ENCODE measurements around the gene TOMM70.

DNA sequence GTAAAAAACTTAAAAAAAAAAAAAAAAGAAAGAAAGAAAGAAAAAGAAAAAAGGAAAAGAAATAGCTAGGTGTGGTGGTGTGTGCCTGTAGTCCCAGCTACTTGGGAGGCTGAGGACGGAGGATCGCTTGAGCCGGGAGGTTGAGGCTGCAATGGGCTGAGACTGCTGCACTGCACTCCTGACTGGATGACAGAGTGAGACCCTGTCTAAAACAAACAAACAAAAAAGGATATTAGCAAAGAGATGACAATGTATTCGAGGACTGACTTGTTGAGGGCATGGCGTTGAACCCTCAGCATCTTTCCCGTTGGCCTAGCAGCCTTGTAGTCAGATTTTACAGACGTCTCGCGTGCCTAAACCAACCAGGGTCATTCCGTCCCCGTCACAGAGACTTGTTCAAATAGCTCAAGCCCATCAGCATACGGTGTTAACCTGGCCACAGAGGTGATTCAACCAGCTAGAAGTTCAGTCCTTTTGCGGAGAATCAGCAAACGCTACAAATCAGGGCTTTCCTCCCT, 66.9 kb downstream of the TOMM70 start:
- TF ChIP-seq, protein P1, sequence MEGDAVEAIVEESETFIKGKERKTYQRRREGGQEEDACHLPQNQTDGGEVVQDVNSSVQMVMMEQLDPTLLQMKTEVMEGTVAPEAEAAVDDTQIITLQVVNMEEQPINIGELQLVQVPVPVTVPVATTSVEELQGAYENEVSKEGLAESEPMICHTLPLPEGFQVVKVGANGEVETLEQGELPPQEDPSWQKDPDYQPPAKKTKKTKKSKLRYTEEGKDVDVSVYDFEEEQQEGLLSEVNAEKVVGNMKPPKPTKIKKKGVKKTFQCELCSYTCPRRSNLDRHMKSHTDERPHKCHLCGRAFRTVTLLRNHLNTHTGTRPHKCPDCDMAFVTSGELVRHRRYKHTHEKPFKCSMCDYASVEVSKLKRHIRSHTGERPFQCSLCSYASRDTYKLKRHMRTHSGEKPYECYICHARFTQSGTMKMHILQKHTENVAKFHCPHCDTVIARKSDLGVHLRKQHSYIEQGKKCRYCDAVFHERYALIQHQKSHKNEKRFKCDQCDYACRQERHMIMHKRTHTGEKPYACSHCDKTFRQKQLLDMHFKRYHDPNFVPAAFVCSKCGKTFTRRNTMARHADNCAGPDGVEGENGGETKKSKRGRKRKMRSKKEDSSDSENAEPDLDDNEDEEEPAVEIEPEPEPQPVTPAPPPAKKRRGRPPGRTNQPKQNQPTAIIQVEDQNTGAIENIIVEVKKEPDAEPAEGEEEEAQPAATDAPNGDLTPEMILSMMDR (IDR thresholded peaks at IDR 0.05; ENCODE audit: low read length), result no peak
- TF ChIP-seq EZH2phosphoT487 (IDR thresholded peaks at IDR 0.05; ENCODE audit: low read length) (no peak), EZH2 (optimal IDR thresholded peaks at IDR 0.05; ENCODE audit: low read depth, low read length) (no peak)
